HCT116 (cell line): Measurements from ENCODE around the gene OTUD3. TPM values are rescaled to one million over a fixed set of nuclear protein-coding genes. Genes with fewer than 3 reads are reported as not detected.

Source experiments
- ATAC-seq: fragments of 200-7000 bp; cut with Tn5 transposase; 2 replicates; pipeline ENCODE4 v1.9.1; 2020; ENCODE audit warnings: mild to moderate bottlenecking, moderate library complexity
- BruUV-seq: library from RNA; stranded (reverse); fragments of 400-500 nt; replicated peaks from 2 replicates; lab custom pipeline; 2021; lab: Mats Ljungman, UMichigan
- CTCF ChIA-PET: fragments of 300-600 bp; sonication (Branson Sonifier 250); formaldehyde crosslinking; loops from one replicate; lab custom pipeline; 2021; ENCODE audit warnings: antibody characterized with exemption; lab: Charles Lee
- POLR2A ChIA-PET: fragments of 300-600, 350-600 bp; sonication (Branson Sonifier 250); formaldehyde crosslinking; loops from one replicate; lab custom pipeline; 2021; ENCODE audit warnings: antibody characterized with exemption; lab: Charles Lee
- RAD21 ChIA-PET, 2 experiments: fragments of 300-600 bp; sonication (Branson Sonifier 250); formaldehyde crosslinking; loops; one replicate each; lab custom pipeline; 2023; ENCODE audit warnings: low total read pairs in 2 of 2; ENCODE audit not compliant: uncharacterized antibody in 2 of 2, unreplicated experiment in 2 of 2, low non-redundant PET in 1 of 2; lab: Charles Lee
- DNase-seq: peaks from one replicate; pipeline ENCODE4 v3.0.0-alpha.2; 2010; ENCODE audit warnings: low read depth, low spot score
- H2AFZ ChIP-seq: fragments of 200-600 bp; shearing (Covaris generic), sonication (generic); 2 replicates; pipeline ENCODE4 v1.6.1; 2017; ENCODE audit warnings: low read depth, mixed run types, mixed read lengths, antibody characterized with exemption, low read length; ENCODE audit not compliant: poor library complexity, severe bottlenecking
- H3K27ac ChIP-seq: 2 replicates; pipeline ENCODE4 v1.5.1; 2012; ENCODE audit warnings: low read depth, low read length
- H3K27me3 ChIP-seq: fragments of 200-600 bp; sonication (generic); 2 replicates; pipeline ENCODE4 v1.6.1; 2016; ENCODE audit warnings: mixed run types, low read length, mixed read lengths; ENCODE audit not compliant: insufficient read depth
- H3K36me3 ChIP-seq, 2 experiments: fragments of 200-500 bp in 1 of 2; fragments of 200-600 bp in 1 of 2; sonication (Bioruptor generic) in 1 of 2; sonication (generic) in 1 of 2; 2 replicates each; pipeline versions ENCODE4 v1.5.1 to v1.6.1; 2014 to 2016; ENCODE audit warnings: low read length in 2 of 2, inconsistent platforms in 1 of 2, mixed read lengths in 1 of 2, mixed run types in 1 of 2; ENCODE audit not compliant: insufficient read depth in 2 of 2, control insufficient read depth in 1 of 2
- H3K4me1 ChIP-seq, 2 experiments: fragments of 200-600 bp in 1 of 2; sonication (generic) in 1 of 2; 2 replicates each; pipeline versions ENCODE4 v1.5.1 to v1.6.1; 2012 to 2017; ENCODE audit warnings: low read length in 2 of 2, inconsistent platforms in 1 of 2, mild to moderate bottlenecking in 1 of 2, mixed read lengths in 1 of 2, mixed run types in 1 of 2, moderate library complexity in 1 of 2; ENCODE audit not compliant: insufficient read depth in 2 of 2, control insufficient read depth in 1 of 2
- H3K4me2 ChIP-seq: fragments of 200-600 bp; sonication (generic); 2 replicates; pipeline ENCODE4 v1.6.1; 2017; ENCODE audit warnings: mixed run types, low read length, mixed read lengths
- H3K4me3 ChIP-seq, 2 experiments: fragments of 200-600 bp in 1 of 2; sonication (generic) in 1 of 2; replicated peaks in 1 of 2; 2 replicates each; pipeline ENCODE4 v1.5.1; 2011 to 2016; ENCODE audit warnings: low read length in 2 of 2, control low read depth in 1 of 2, low read depth in 1 of 2, mild to moderate bottlenecking in 1 of 2, mixed read lengths in 1 of 2, mixed run types in 1 of 2
- H3K79me2 ChIP-seq: fragments of 200-600 bp; sonication (generic); 2 replicates; pipeline ENCODE4 v1.6.1; 2017; ENCODE audit warnings: mild to moderate bottlenecking, mixed run types, low read length, moderate library complexity, mixed read lengths; ENCODE audit not compliant: insufficient read depth
- H3K9ac ChIP-seq: fragments of 200-600 bp; sonication (generic); 2 replicates; pipeline ENCODE4 v1.6.1; 2016; ENCODE audit warnings: low read length, mixed read lengths
- H3K9me2 ChIP-seq: fragments of 200-600 bp; sonication (generic), shearing (Covaris generic); 2 replicates; pipeline ENCODE4 v1.6.1; 2017; ENCODE audit warnings: mixed run types, mild to moderate bottlenecking, moderate library complexity; ENCODE audit not compliant: insufficient read depth
- H3K9me3 ChIP-seq, 2 experiments: fragments of 200-500 bp in 1 of 2; fragments of 200-600 bp in 1 of 2; sonication (Bioruptor generic) in 1 of 2; sonication (generic) in 1 of 2; 2 replicates each; pipeline ENCODE4 v1.6.1; 2014 to 2017; ENCODE audit warnings: low read length in 2 of 2, mixed read lengths in 2 of 2, inconsistent platforms in 1 of 2, low read depth in 1 of 2, mild to moderate bottlenecking in 1 of 2, mixed run types in 1 of 2, moderate library complexity in 1 of 2; ENCODE audit not compliant: control insufficient read depth in 1 of 2, insufficient read depth in 1 of 2
- H4K20me1 ChIP-seq: fragments of 200-600 bp; sonication (generic), shearing (Covaris generic); 2 replicates; pipeline ENCODE4 v1.6.1; 2017; ENCODE audit warnings: mixed run types, mild to moderate bottlenecking, moderate library complexity; ENCODE audit not compliant: insufficient read depth
- CBX3 ChIP-seq: IDR thresholded peaks from 2 replicates; pipeline ENCODE4 v1.6.1; 2012; ENCODE audit warnings: low read depth
- CEBPB ChIP-seq: IDR thresholded peaks from 2 replicates; pipeline ENCODE4 v1.6.1; 2012; ENCODE audit warnings: low read depth
- EZH2 ChIP-seq: fragments of 200-600 bp; sonication (generic); IDR thresholded peaks from 2 replicates; pipeline ENCODE4 v1.6.1; 2017; ENCODE audit warnings: antibody characterized with exemption, mixed run types
- EZH2phosphoT487 ChIP-seq: fragments of 200-600 bp; IDR thresholded peaks from 2 replicates; pipeline ENCODE4 v1.6.1; 2018; ENCODE audit warnings: antibody characterized with exemption, borderline replicate concordance
- FOSL1 ChIP-seq: IDR thresholded peaks from 2 replicates; pipeline ENCODE4 v1.6.1; 2012; ENCODE audit warnings: low read depth
- MAX ChIP-seq: IDR thresholded peaks from 2 replicates; pipeline ENCODE4 v1.6.1; 2012
- POLR2A ChIP-seq: IDR thresholded peaks from 2 replicates; pipeline ENCODE4 v1.7.0; 2011; ENCODE audit warnings: borderline replicate concordance; ENCODE audit not compliant: insufficient read depth, insufficient read length; ENCODE audit errors: extremely low read depth
- RAD21 ChIP-seq: IDR thresholded peaks from 2 replicates; pipeline ENCODE4 v1.6.1; 2012; ENCODE audit warnings: low read depth, mild to moderate bottlenecking
- REST ChIP-seq: IDR thresholded peaks from 2 replicates; pipeline ENCODE4 v1.6.1; 2012; ENCODE audit warnings: low read depth
- SIN3A ChIP-seq: IDR thresholded peaks from 2 replicates; pipeline ENCODE4 v1.6.1; 2012; ENCODE audit warnings: low read depth
- SP1 ChIP-seq: IDR thresholded peaks from 2 replicates; pipeline ENCODE4 v1.6.1; 2012; ENCODE audit warnings: low read depth
- SRF ChIP-seq: IDR thresholded peaks from 2 replicates; pipeline ENCODE4 v1.6.1; 2012; ENCODE audit warnings: low read depth
- TCF7L2 ChIP-seq: IDR thresholded peaks from 2 replicates; pipeline ENCODE4 v1.7.0; 2011; ENCODE audit warnings: borderline replicate concordance, inconsistent platforms; ENCODE audit not compliant: insufficient read depth, insufficient read length; ENCODE audit errors: extremely low read depth
- ZBTB33 ChIP-seq: IDR thresholded peaks from 2 replicates; pipeline ENCODE4 v1.6.1; 2011; ENCODE audit warnings: mild to moderate bottlenecking, low read length, moderate library complexity; ENCODE audit not compliant: insufficient replicate concordance; ENCODE audit errors: extremely low read depth
- ZFX ChIP-seq: fragments of 450-650 bp; IDR thresholded peaks from 2 replicates; pipeline ENCODE4 v1.6.1; 2017
- intact Hi-C: fragments of 100-400 bp; cut with micrococcal nuclease; formaldehyde crosslinking; loops from 2 replicates; pipeline ENCODE4 v1.10.0; 2022
- total RNA-seq: library from RNA; stranded (reverse); gene quantifications from one replicate; pipeline ENCODE4 v1.2.1, GENCODE V29; 2021; ENCODE audit not compliant: unreplicated experiment

The OTUD3 gene
- total RNA-seq, 1 experiment from 2014 or later = 15.0 TPM

GRCh38 chr1:19882111-19883071 is at the start of gene OTUD3 (continued):
- TF ChIP-seq REST (no peak), TCF7L2 (peak; percentile 26), RAD21 (peak; percentile 88), SP1 (no peak; the same call in 1 of the 2 replicates), ZFX (peak; percentile 90), EZH2 (no peak)
- TF ChIP-seq, all 23 proteins: peak for 10

- no peaks in the 10 kb centered on the region for H3K36me3 ChIP-seq
- no peaks in the 10 kb centered on the region for H4K20me1 ChIP-seq
- ATAC-seq (no peak), DNase-seq (no peak)
- no peaks in the 10 kb centered on the region for H3K79me2 ChIP-seq
- H3K27me3 ChIP-seq = no peaks in the 10 kb centered on the region
- H3K27ac ChIP-seq = no peak overlapping the region
- no TSS peak for BruUV-seq
- RAD21 ChIA-PET = no interaction called here
- CTCF ChIA-PET = no interaction called here
- no peak overlapping the region for H3K4me2 ChIP-seq
- H3K9ac ChIP-seq = no peak overlapping the region
- H3K4me1 ChIP-seq = peaks cover 0 to 3% of the 10 kb centered on the region in 2 experiments; a peak in 1 of 4 replicates
- H3K9me2 ChIP-seq = no peaks in the 10 kb centered on the region
- H3K4me3 ChIP-seq = no peak overlapping the region
- H3K9me3 ChIP-seq = no peaks in the 10 kb centered on the region
- POLR2A ChIA-PET = no interaction called here
- intact Hi-C loops = no loop called here
- H2AFZ ChIP-seq = no peak overlapping the region
- TF ChIP-seq REST = no peak
- TF ChIP-seq SRF = no peak
- TF ChIP-seq MAX = no peak
- TF ChIP-seq SP1 = no peak
- TF ChIP-seq FOSL1 = no peak
- no peak for TF ChIP-seq EZH2phosphoT487
- no peak for TF ChIP-seq ZBTB33
- no peak for TF ChIP-seq CBX3
- TF ChIP-seq SIN3A = no peak
- TF ChIP-seq POLR2A = no peak
- TF ChIP-seq CEBPB = no peak
Observed at GRCh38 chr1:19835578-19835977, 46.6 kb upstream of the OTUD3 start.
